ENCODE results near the gene GRIFIN. TPM values are rescaled to one million over a fixed set of nuclear protein-coding genes. Genes with fewer than 3 reads are reported as not detected.
A peak's percentile ranks its signal among the peaks of the same experiment; 100 is the strongest.

Gene GRIFIN
- total RNA-seq, 1 donor from 2014 or later: not detected

DNA sequence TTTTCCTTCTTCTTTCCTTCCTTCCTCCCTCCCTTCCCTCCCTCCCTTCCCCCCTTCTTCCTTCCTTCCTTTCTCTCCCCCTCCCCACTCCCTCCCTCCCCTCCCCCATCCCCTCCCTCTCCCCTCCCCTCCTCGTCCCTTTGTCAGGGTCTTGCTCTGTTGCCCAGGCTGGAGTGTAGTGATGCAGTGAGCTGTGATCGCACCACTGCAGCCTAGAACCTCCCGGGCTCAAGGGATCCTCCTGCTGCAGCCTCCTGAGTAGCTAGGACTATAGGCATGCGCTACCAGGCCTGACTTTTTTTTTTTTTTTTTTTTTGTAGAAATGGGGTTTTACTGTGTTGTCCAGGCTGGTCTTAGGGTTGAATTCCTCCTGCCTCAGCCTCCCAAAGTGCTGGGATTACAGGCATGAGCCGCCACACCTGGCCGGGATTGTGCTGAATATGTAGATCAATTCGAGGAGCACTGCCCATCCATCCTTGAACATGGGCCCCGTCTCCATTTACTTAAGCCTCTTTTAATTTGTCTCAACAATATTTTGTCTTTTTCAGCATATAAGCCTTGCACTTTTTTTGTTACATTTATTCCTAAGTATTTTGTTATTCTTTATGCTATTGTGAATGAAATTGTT, 23.4 kb downstream of the GRIFIN start:
- Histone ChIP-seq H3K9ac (ENCODE audit: low read length) (no peak overlapping the region), H3K27ac (ENCODE audit: low read depth, low read length) (no peak overlapping the region), H3K4me1 (ENCODE audit: insufficient read depth, low read length) (peaks cover 8% of the 10 kb centered on the region), H3K36me3 (ENCODE audit: insufficient read depth, low read length) (no peaks in the 10 kb centered on the region), H3K4me2 (ENCODE audit: low read length) (no peak overlapping the region), H4K20me1 (ENCODE audit: insufficient read depth, low read length) (no peaks in the 10 kb centered on the region), H3K4me3 (ENCODE audit: insufficient read depth, low read depth, low read length) (no peak overlapping the region), H2AFZ (ENCODE audit: low read depth, low read length) (no peak overlapping the region), H3K9me3 (ENCODE audit: insufficient read depth, low read depth, low read length) (no peaks in the 10 kb centered on the region), H3K27me3 (ENCODE audit: insufficient read depth, low read length) (no peaks in the 10 kb centered on the region), H3K79me2 (ENCODE audit: insufficient read depth, low read length) (no peaks in the 10 kb centered on the region)
- no peak for DNase-seq (ENCODE audit: low read depth)
- FAIRE-seq: no peak
- Mint-ChIP-seq H3K27me3 (ENCODE audit: low read depth, unreplicated experiment) (peaks cover 6% of the 10 kb centered on the region), H3K4me3 (ENCODE audit: unreplicated experiment) (no peak overlapping the region), H3K36me3 (ENCODE audit: low read depth, unreplicated experiment) (peaks cover 3% of the 10 kb centered on the region), H3K27ac (ENCODE audit: unreplicated experiment) (no peak overlapping the region), H3K4me1 (ENCODE audit: low read depth, unreplicated experiment) (peaks cover 2% of the 10 kb centered on the region), H3K9me3 (ENCODE audit: unreplicated experiment) (peaks cover 8% of the 10 kb centered on the region)
- TF ChIP-seq, protein P1, sequence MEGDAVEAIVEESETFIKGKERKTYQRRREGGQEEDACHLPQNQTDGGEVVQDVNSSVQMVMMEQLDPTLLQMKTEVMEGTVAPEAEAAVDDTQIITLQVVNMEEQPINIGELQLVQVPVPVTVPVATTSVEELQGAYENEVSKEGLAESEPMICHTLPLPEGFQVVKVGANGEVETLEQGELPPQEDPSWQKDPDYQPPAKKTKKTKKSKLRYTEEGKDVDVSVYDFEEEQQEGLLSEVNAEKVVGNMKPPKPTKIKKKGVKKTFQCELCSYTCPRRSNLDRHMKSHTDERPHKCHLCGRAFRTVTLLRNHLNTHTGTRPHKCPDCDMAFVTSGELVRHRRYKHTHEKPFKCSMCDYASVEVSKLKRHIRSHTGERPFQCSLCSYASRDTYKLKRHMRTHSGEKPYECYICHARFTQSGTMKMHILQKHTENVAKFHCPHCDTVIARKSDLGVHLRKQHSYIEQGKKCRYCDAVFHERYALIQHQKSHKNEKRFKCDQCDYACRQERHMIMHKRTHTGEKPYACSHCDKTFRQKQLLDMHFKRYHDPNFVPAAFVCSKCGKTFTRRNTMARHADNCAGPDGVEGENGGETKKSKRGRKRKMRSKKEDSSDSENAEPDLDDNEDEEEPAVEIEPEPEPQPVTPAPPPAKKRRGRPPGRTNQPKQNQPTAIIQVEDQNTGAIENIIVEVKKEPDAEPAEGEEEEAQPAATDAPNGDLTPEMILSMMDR (IDR thresholded peaks at IDR 0.05; ENCODE audit: insufficient read depth, low read depth, low read length): no peak
- no peak for TF ChIP-seq EZH2 (IDR thresholded peaks at IDR 0.05; ENCODE audit: insufficient read depth, low read length)

DNA sequence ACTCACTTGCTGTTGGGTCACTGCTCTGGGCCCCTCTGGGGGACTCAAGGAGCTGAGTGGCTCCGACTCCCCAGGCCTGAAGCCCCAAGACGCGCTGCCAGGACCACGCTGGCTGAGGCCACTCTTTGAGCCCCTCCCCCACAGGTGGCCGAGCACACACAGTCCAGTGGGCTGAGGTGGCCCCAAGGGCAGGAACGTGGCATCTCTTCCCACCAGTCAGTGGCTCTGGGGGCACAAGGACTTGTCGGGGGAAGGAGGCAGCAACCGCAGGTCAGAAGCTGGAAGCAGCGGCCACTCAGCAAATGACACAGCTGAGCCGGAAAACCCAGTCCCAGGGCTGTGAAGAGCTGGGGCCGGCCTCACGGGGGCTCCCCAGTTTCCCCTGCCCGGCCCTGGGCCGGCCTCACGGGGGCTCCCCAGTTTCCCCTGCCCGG, 24.1 kb downstream of the GRIFIN start:
- H3K36me3 ChIP-seq (ENCODE audit: insufficient read depth, low read length): no peaks in the 10 kb centered on the region
- no peak overlapping the region for H3K27ac Mint-ChIP-seq (ENCODE audit: unreplicated experiment)
- H3K79me2 ChIP-seq (ENCODE audit: insufficient read depth, low read length): no peaks in the 10 kb centered on the region
- no peak overlapping the region for H3K27ac ChIP-seq (ENCODE audit: low read depth, low read length)
- peaks cover 8% of the 10 kb centered on the region for H3K9me3 Mint-ChIP-seq (ENCODE audit: unreplicated experiment)
- no peaks in the 10 kb centered on the region for H4K20me1 ChIP-seq (ENCODE audit: insufficient read depth, low read length)
- H3K27me3 ChIP-seq (ENCODE audit: insufficient read depth, low read length): no peaks in the 10 kb centered on the region
- H3K4me2 ChIP-seq (ENCODE audit: low read length): peak overlapping the region; percentile 82
- H3K4me3 Mint-ChIP-seq (ENCODE audit: unreplicated experiment): no peak overlapping the region
- H3K4me1 Mint-ChIP-seq (ENCODE audit: low read depth, unreplicated experiment): peaks cover 2% of the 10 kb centered on the region
- H3K9me3 ChIP-seq (ENCODE audit: insufficient read depth, low read depth, low read length): no peaks in the 10 kb centered on the region
- H2AFZ ChIP-seq (ENCODE audit: low read depth, low read length): peak overlapping the region; percentile 90
- H3K4me1 ChIP-seq (ENCODE audit: insufficient read depth, low read length): peaks cover 8% of the 10 kb centered on the region
- no peak overlapping the region for H3K4me3 ChIP-seq (ENCODE audit: insufficient read depth, low read depth, low read length)
- peaks cover 6% of the 10 kb centered on the region for H3K27me3 Mint-ChIP-seq (ENCODE audit: low read depth, unreplicated experiment)
- TF ChIP-seq, protein P1 (IDR thresholded peaks at IDR 0.05; ENCODE audit: insufficient read depth, low read depth, low read length): no peak
- no peak for TF ChIP-seq EZH2 (IDR thresholded peaks at IDR 0.05; ENCODE audit: insufficient read depth, low read length)
- no peak for FAIRE-seq
- DNase-seq (ENCODE audit: low read depth): no peak
- no peak overlapping the region for H3K9ac ChIP-seq (ENCODE audit: low read length)
- peaks cover 3% of the 10 kb centered on the region for H3K36me3 Mint-ChIP-seq (ENCODE audit: low read depth, unreplicated experiment)

Data from astrocyte (in vitro differentiated cells and primary cell).